Measurements from ENCODE around the gene TACC2. TPM values are rescaled to one million over a fixed set of nuclear protein-coding genes. Genes with fewer than 3 reads are reported as not detected.

The TACC2 gene
- total and polyA plus RNA-seq, 9 of the 15 experiments (the other 6 are each of a cell fraction or from before 2014, with no cell fraction given) = under 0.01 to 0.35 (median 0.03) TPM; not detected in 6

- Histone ChIP-seq H3K9ac (ENCODE audit: insufficient read depth in 1 of 2, low read depth in 2 of 2, low read length in 2 of 2) (no peak within 1 kb of the TSS), H3K4me1 (replicated peaks in 1 of 2; ENCODE audit: control insufficient read depth in 2 of 2, insufficient read depth in 2 of 2, low read length in 2 of 2) (no peaks in the 10 kb centered on the region), H4K20me1 (replicated peaks; ENCODE audit: control insufficient read depth, insufficient read depth, low read length) (no peaks in the 10 kb centered on the region), H3K27ac (ENCODE audit: extremely low read depth, low read depth, low read length) (no peak within 1 kb of the TSS), H3K9me3 (replicated peaks; ENCODE audit: control insufficient read depth, insufficient read depth, low read depth, low read length) (no peaks in the 10 kb centered on the region), H2AFZ (ENCODE audit: low read depth, low read length) (no peak within 1 kb of the TSS), H3K4me3 (no peak within 1 kb of the TSS), H3K36me3 (ENCODE audit: control insufficient read depth, insufficient read depth, low read length) (no peaks in the 10 kb centered on the region), H3K79me2 (ENCODE audit: control insufficient read depth, insufficient read depth, low read length) (no peaks in the 10 kb centered on the region), H3K4me2 (ENCODE audit: insufficient read depth, low read length) (no peak within 1 kb of the TSS), H3K9me1 (ENCODE audit: control insufficient read depth, insufficient read depth, low read length) (no peaks in the 10 kb centered on the region), H3K27me3 (ENCODE audit: control insufficient read depth in 2 of 2, insufficient read depth in 2 of 2, low read length in 2 of 2) (peaks cover 0 to 4% of the 10 kb centered on the region in 2 experiments; a peak in 1 of 5 replicates)
- CTCF ChIA-PET (ENCODE audit: low intra/inter-chr PET ratio) = no interaction called here
- no peak for ATAC-seq
- no TSS peak for BruUV-seq (replicated peaks)
- POLR2A ChIA-PET = interaction anchor here (0.7 kb wide), 1 partner anchor 41 kb away, joined by 3 read pairs; no protein-coding TSS in a partner anchor
- DNase-seq (ENCODE audit: extremely low read depth in 1 of 4, low spot score in 3 of 4) = no peak
- WGBS (ENCODE audit: insufficient coverage, low coverage, missing lambda C conversion rate) = 0% methylated on average over 3 of the region's 5 CpGs
- no peak for FAIRE-seq
- TF ChIP-seq CREB1 (IDR thresholded peaks at IDR 0.05) (no peak), CREB1 (CRISPR knock-in tag; IDR thresholded peaks at IDR 0.05) (no peak), U2AF1 (optimal IDR thresholded peaks at IDR 0.05; ENCODE audit: low read depth, low read length) (no peak), ETS2 (tag; IDR thresholded peaks at IDR 0.05; ENCODE audit: borderline replicate concordance, poor library complexity, severe bottlenecking) (no peak), ZNF79 (CRISPR knock-in tag; IDR thresholded peaks at IDR 0.05; ENCODE audit: low read depth) (no peak), HDAC3 (IDR thresholded peaks at IDR 0.05; ENCODE audit: borderline replicate concordance, partially characterized antibody) (no peak), MEIS2 (IDR thresholded peaks at IDR 0.05; ENCODE audit: partially characterized antibody) (no peak), DACH1 (IDR thresholded peaks at IDR 0.05; ENCODE audit: partially characterized antibody) (no peak), ZNF174 (CRISPR knock-in tag; IDR thresholded peaks at IDR 0.05) (no peak), EZH2 (IDR thresholded peaks at IDR 0.05; ENCODE audit: borderline replicate concordance, low read depth, low read length) (no peak), FOXO4 (CRISPR knock-in tag; IDR thresholded peaks at IDR 0.05) (no peak)
- intact Hi-C loops (cut with micrococcal nuclease) (no loop called here), in situ Hi-C loops (cut with MboI) (no loop called here)
Observed at GRCh38 chr10:122271076-122271475, 282.1 kb downstream of the TACC2 start, which contains the start of gene BTBD16. BTBD16 (plus strand) TSS chr10:122271296; CDS start chr10:122275082, 3,786 bp downstream.
